K562 (cell line): ENCODE results near the gene RASGRP1. TPM values are rescaled to one million over a fixed set of nuclear protein-coding genes. Genes with fewer than 3 reads are reported as not detected.

ENCODE experiments used
- ATAC-seq: fragments of 200-7000 bp; cut with Tn5 transposase; 3 replicates; pipeline ENCODE4 v1.9.1; 2020; ENCODE audit warnings: moderate library complexity
- BruUV-seq: library from RNA; stranded (reverse); fragments of 400-500 nt; replicated peaks from 2 replicates; lab custom pipeline; 2021; lab: Mats Ljungman, UMichigan
- CTCF ChIA-PET: fragments of 300-600 bp; formaldehyde crosslinking; extraction: SDS; loops from one replicate; lab custom pipeline; 2021; ENCODE audit warnings: low intra/inter-chr PET ratio; lab: Yijun Ruan, JAX
- POLR2A ChIA-PET: fragments of 300-600, 350-650 bp; sonication (Branson Sonifier 250); formaldehyde crosslinking; extraction: SDS; loops from one replicate; lab custom pipeline; 2021; ENCODE audit warnings: antibody characterized with exemption, inconsistent platforms; lab: Yijun Ruan, JAX
- DNase-seq, 4 experiments: peaks; one replicate each; pipeline versions ENCODE4 v3.0.0 to v3.0.0-alpha.2; 2011 to 2018; ENCODE audit warnings: low spot score in 3 of 4, mixed read lengths in 3 of 4; ENCODE audit errors: extremely low read depth in 1 of 4
- FAIRE-seq: peaks from 2 replicates; lab custom pipeline; 2011; peaks lifted over from hg19 to GRCh38; lab: Jason Lieb, UNC
- H2AFZ ChIP-seq: 2 replicates; pipeline ENCODE4 v1.6.0; 2011; ENCODE audit warnings: low read depth, low read length, control low read depth, inconsistent platforms
- H3K27ac ChIP-seq: fragments of 200-600 bp; 3 replicates; pipeline ENCODE4 v1.8.0; 2011; ENCODE audit warnings: low read depth, mild to moderate bottlenecking, control low read depth, inconsistent platforms, low read length, moderate library complexity, mixed read lengths; ENCODE audit errors: extremely low read depth
- H3K27me3 ChIP-seq, 2 experiments: fragments of 300-600 bp in 1 of 2; 2 replicates in 1 of 2; 3 replicates in 1 of 2; pipeline versions ENCODE4 v1.6.0 to v1.8.0; 2011; ENCODE audit warnings: inconsistent platforms in 2 of 2, low read length in 2 of 2, mild to moderate bottlenecking in 1 of 2, mixed read lengths in 1 of 2, moderate library complexity in 1 of 2; ENCODE audit not compliant: control insufficient read depth in 2 of 2, insufficient read depth in 2 of 2
- H3K36me3 ChIP-seq: fragments of 300-600 bp; 3 replicates; pipeline ENCODE4 v1.8.0; 2011; ENCODE audit warnings: mild to moderate bottlenecking, low read length, inconsistent platforms; ENCODE audit not compliant: control insufficient read depth, insufficient read depth
- H3K4me1 ChIP-seq, 2 experiments: fragments of 200-600 bp in 1 of 2; replicated peaks in 1 of 2; 2 replicates in 1 of 2; 3 replicates in 1 of 2; pipeline versions ENCODE4 v1.5.1 to v1.8.0; 2011; ENCODE audit warnings: inconsistent platforms in 2 of 2, low read length in 2 of 2, mild to moderate bottlenecking in 1 of 2, mixed read lengths in 1 of 2, moderate library complexity in 1 of 2; ENCODE audit not compliant: control insufficient read depth in 2 of 2, insufficient read depth in 2 of 2
- H3K4me2 ChIP-seq: 2 replicates; pipeline ENCODE4 v1.6.1; 2011; ENCODE audit warnings: low read length, control low read depth, inconsistent platforms, mixed read lengths; ENCODE audit not compliant: insufficient read depth
- H3K4me3 ChIP-seq: fragments of 200-600 bp; sonication (generic), shearing (Covaris generic); 2 replicates; pipeline ENCODE4 v1.5.1; 2016; ENCODE audit warnings: control low read depth, inconsistent platforms
- H3K79me2 ChIP-seq: fragments of 200-600 bp; 3 replicates; pipeline ENCODE4 v1.8.0; 2011; ENCODE audit warnings: low read length, inconsistent platforms; ENCODE audit not compliant: control insufficient read depth, insufficient read depth
- H3K9ac ChIP-seq, 2 experiments: 2 replicates each; pipeline versions ENCODE4 v1.6.0 to v1.6.1; 2011; ENCODE audit warnings: low read depth in 2 of 2, low read length in 2 of 2, control low read depth in 1 of 2, inconsistent platforms in 1 of 2, mild to moderate bottlenecking in 1 of 2, mixed read lengths in 1 of 2; ENCODE audit not compliant: insufficient read depth in 1 of 2
- H3K9me1 ChIP-seq: one replicate; pipeline ENCODE4 v1.6.0; 2011; ENCODE audit warnings: inconsistent platforms, mild to moderate bottlenecking, low read length, moderate library complexity; ENCODE audit not compliant: control insufficient read depth, insufficient read depth
- H3K9me3 ChIP-seq: replicated peaks from 2 replicates; pipeline ENCODE4 v1.5.1; 2011; ENCODE audit warnings: low read depth, low read length, inconsistent platforms; ENCODE audit not compliant: control insufficient read depth, insufficient read depth
- H4K20me1 ChIP-seq: replicated peaks from 2 replicates; pipeline ENCODE4 v1.6.1; 2011; ENCODE audit warnings: low read length, inconsistent platforms, mixed read lengths; ENCODE audit not compliant: control insufficient read depth, insufficient read depth
- BHLHE40 ChIP-seq: IDR thresholded peaks from 2 replicates; pipeline ENCODE4 v1.6.1; 2011; ENCODE audit warnings: low read length, improper control_type of control experiment
- CBFA2T3 ChIP-seq: fragments of 450-650 bp; IDR thresholded peaks from 2 replicates; pipeline ENCODE4 v1.6.1; 2017
- CSDE1 ChIP-seq, 2 experiments: fragments of 450-650 bp; IDR thresholded peaks; 2 replicates each; pipeline ENCODE4 v1.6.1; 2016; ENCODE audit warnings: mild to moderate bottlenecking in 1 of 2
- CUX1 ChIP-seq: fragments of 200-800 bp; sonication (Bioruptor generic); IDR thresholded peaks from 2 replicates; pipeline ENCODE4 v1.6.1; 2016; ENCODE audit warnings: missing genetic modification characterization, missing compliant biosample characterization
- DLX4 ChIP-seq: fragments of 250-450 bp; sonication (Bioruptor Pico); IDR thresholded peaks from 2 replicates; pipeline ENCODE4 v1.6.1; 2021; ENCODE audit warnings: mild to moderate bottlenecking
- KDM1A ChIP-seq, 2 experiments: fragments of 450-650 bp; IDR thresholded peaks; 2 replicates each; pipeline ENCODE4 v1.6.1; 2016; ENCODE audit warnings: mild to moderate bottlenecking in 2 of 2
- KLF6 ChIP-seq: fragments of 250-450 bp; sonication (Bioruptor Pico); IDR thresholded peaks from 2 replicates; pipeline ENCODE4 v1.4.0; 2020; ENCODE audit warnings: mild to moderate bottlenecking, moderate library complexity, borderline replicate concordance
- MAZ ChIP-seq, 2 experiments: fragments of 450-650 bp in 1 of 2; sonication (generic) in 1 of 2; formaldehyde crosslinking; IDR thresholded peaks in 1 of 2; conservative IDR thresholded peaks in 1 of 2; 2 replicates each; pipeline versions ENCODE4 v1.4.0 to v1.5.0; 2020; ENCODE audit warnings: mild to moderate bottlenecking in 1 of 2, missing genetic modification reagents in 1 of 2
- MXI1 ChIP-seq: IDR thresholded peaks from 2 replicates; pipeline ENCODE4 v1.6.1; 2011; ENCODE audit warnings: low read depth, mild to moderate bottlenecking, improper control_type of control experiment, low read length
- PRDM10 ChIP-seq: fragments of 450-650 bp; IDR thresholded peaks from 2 replicates; pipeline ENCODE4 v1.6.1; 2018; ENCODE audit not compliant: partially characterized antibody
- SMAD3 ChIP-seq: fragments of 450-650 bp; formaldehyde crosslinking; conservative IDR thresholded peaks from 2 replicates; pipeline ENCODE4 v1.4.0; 2020; ENCODE audit warnings: mild to moderate bottlenecking
- TAF7 ChIP-seq: fragments of 450-650 bp; IDR thresholded peaks from 2 replicates; pipeline ENCODE4 v1.6.1; 2016; ENCODE audit warnings: missing genetic modification characterization, missing compliant biosample characterization
- USF1 ChIP-seq: sonication (generic); formaldehyde crosslinking; IDR thresholded peaks from 2 replicates; pipeline ENCODE4 v1.9.0; 2022; ENCODE audit warnings: mild to moderate bottlenecking, missing genetic modification reagents
- ZNF445 ChIP-seq: fragments of 250-450 bp; sonication (Bioruptor Pico); IDR thresholded peaks from 2 replicates; pipeline ENCODE4 v1.4.0; 2020; ENCODE audit warnings: low read depth, mild to moderate bottlenecking, moderate library complexity
- WGBS: fragments of 100-300 bp; shearing (Covaris generic); methylation state at CpG from one replicate; pipeline ENCODE4 v1.1.6; 2016; ENCODE audit warnings: low coverage, mixed read lengths; ENCODE audit not compliant: insufficient coverage; ENCODE audit errors: missing lambda C conversion rate; 5-methylcytosine and 5-hydroxymethylcytosine counted together
- in situ Hi-C: fragments of 300-500 bp; cut with MboI; formaldehyde crosslinking; loops from 4 replicates; pipeline ENCODE4 v1.15.0; 2018; ENCODE audit warnings: inconsistent platforms, mixed read lengths
- intact Hi-C: fragments of 100-400 bp; cut with micrococcal nuclease; formaldehyde crosslinking; loops from 2 replicates; pipeline ENCODE4 v1.14.2; 2022
- polyA plus RNA-seq, 8 experiments: library from polyadenylated mRNA; depleted of rRNA in 4 of 8; stranded (reverse) in 5 of 8; unstranded in 3 of 8; fragments of >200 nt; fragmentation: Nextera tagmentation in 2 of 8; fragmentation: Illumina TruSeq in 1 of 8; extraction: Ambion mirVana in 2 of 8; extraction: Trizol in 1 of 8; gene quantifications; 2 replicates each; pipeline versions ENCODE4 v1.2.1 to v1.2.3, GENCODE V29; 2011 to 2014; ENCODE audit warnings: inconsistent platforms in 1 of 8, missing spikeins in 1 of 8
- total RNA-seq, 7 experiments: library from RNA; depleted of rRNA in 6 of 7; stranded (reverse); fragments of >200 nt in 6 of 7; fragmentation: Illumina TruSeq in 2 of 7; extraction: Trizol in 2 of 7; gene quantifications; 2 replicates each; pipeline versions ENCODE4 v1.2.1 to v1.2.3, GENCODE V29; 2011 to 2021; ENCODE audit warnings: low replicate concordance in 1 of 7

Gene RASGRP1
- total and polyA plus RNA-seq, 9 of the 15 experiments (the other 6 are each of a cell fraction or from before 2014, with no cell fraction given): 0.14 to 0.72 (median 0.31) TPM

- H3K9me3 ChIP-seq: no peaks in the 10 kb centered on the region
- intact Hi-C loops: no loop called here
- no peaks in the 10 kb centered on the region for H3K79me2 ChIP-seq
- H3K9ac ChIP-seq: no peak overlapping the region
- no peaks in the 10 kb centered on the region for H3K9me1 ChIP-seq
- WGBS: 94% methylated on average over 3 of the region's 3 CpGs
- H3K4me1 ChIP-seq: no peaks in the 10 kb centered on the region
- no peak for DNase-seq
- H2AFZ ChIP-seq: no peak overlapping the region
- H3K4me3 ChIP-seq: no peak overlapping the region
- no peaks in the 10 kb centered on the region for H4K20me1 ChIP-seq
- H3K36me3 ChIP-seq: peaks cover 52% of the 10 kb centered on the region; the same call in 2 of the 3 replicates
- in situ Hi-C loops: no loop called here
- ChIA-PET CTCF (no interaction called here), POLR2A (interaction anchor here (1.0 kb wide), 1 partner anchor 82 kb away, joined by 3 read pairs; no protein-coding TSS in a partner anchor)
- FAIRE-seq: no peak
- no peak overlapping the region for H3K4me2 ChIP-seq
- no TSS peak for BruUV-seq
- ATAC-seq: no peak
- H3K27ac ChIP-seq: no peak overlapping the region
- H3K27me3 ChIP-seq: no peaks in the 10 kb centered on the region
- TF ChIP-seq DLX4 (CRISPR knock-in tag) (no peak), CBFA2T3 (no peak), TAF7 (no peak), SMAD3 (no peak), USF1 (CRISPR knock-in tag) (no peak), MXI1 (no peak), PRDM10 (no peak), MAZ (CRISPR knock-in tag; conservative IDR thresholded peaks at IDR 0.05 in 1 of 2, IDR thresholded peaks at IDR 0.05 in 1 of 2) (no peak), KDM1A (IDR thresholded peaks at IDR 0.05) (no peak), CSDE1 (IDR thresholded peaks at IDR 0.05) (no peak), KLF6 (CRISPR knock-in tag) (no peak), ZNF445 (no peak), CUX1 (CRISPR knock-in tag) (no peak), BHLHE40 (no peak)
Observed at GRCh38 chr15:38481761-38482160, 82.9 kb downstream of the RASGRP1 start.
